LNCAP (cell line): ENCODE data around the gene ZNF581.

ENCODE experiments used
- CTCF ChIP-seq: fragments of 450-650 bp; IDR thresholded peaks from 2 replicates; pipeline ENCODE4 v1.5.1; 2017; ENCODE audit warnings: mild to moderate bottlenecking

The ZNF581 gene

DNA sequence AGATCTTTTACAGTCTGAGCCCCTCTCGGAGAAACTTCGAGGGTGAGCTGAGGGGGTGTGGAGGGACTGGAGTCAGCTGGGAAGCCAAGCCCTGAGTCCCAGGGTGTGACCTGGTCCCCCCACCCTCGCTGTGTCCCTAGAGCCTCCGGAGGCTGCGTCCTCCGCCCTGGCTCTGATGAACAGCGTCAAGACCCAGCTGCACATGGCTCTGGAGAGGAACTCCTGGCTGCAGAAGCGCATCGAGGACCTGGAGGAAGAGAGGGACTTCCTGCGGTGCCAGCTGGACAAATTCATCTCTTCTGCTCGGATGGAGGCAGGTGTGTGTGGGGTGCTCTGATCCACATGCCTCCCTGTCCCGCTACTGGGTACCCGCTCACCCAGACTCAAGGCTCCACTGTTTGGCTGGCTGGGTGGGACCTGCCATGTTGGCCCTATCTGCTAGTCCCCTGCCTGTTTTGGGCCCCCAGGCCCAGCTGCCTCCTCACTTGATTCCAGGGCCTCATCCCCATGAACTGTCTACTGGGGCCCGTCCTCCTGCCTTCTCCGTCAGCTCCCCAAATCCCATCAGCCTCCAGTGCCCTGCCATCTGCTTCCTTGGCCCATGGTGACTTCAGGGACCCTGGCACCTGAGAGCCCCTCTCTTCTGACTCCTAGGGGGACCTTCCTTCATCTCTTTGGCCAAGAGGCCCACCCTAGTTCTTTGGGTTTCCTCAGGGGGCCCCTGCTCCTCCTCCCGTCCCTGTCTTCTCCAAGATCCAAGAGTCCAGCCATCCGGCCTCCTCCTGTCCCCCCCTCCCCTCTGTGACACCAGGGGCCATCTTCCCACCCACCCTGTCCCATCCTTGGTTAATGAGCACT lies 6.0 kb downstream of the ZNF581 start:
- TF ChIP-seq CTCF = no peak

DNA sequence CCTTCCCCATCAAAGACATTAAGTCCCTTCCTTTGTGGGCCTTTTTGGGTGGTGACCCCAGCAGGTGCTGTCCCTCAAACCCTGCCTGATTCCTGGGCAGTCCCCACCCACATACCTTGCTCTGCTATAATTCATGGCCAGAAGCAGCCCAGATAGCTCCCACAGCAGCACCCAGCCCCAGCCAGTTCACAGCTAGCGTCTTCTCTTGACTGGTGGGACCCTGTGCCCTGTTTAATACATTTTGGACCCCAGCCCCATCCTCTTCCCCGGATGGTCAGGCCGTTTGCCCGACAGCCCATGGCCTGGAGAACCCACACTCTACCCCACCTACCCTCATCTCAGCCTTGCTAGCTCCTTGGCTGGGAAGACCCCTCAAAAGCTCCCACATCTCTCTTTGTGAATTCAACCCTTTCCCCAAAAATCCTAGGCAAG lies 6.7 kb downstream of the ZNF581 start:
- no peak for TF ChIP-seq CTCF

- no peak for TF ChIP-seq CTCF
These were observed 7.3 kb downstream of the ZNF581 start for GRCh38 chr19:55650602-55651230.

DNA sequence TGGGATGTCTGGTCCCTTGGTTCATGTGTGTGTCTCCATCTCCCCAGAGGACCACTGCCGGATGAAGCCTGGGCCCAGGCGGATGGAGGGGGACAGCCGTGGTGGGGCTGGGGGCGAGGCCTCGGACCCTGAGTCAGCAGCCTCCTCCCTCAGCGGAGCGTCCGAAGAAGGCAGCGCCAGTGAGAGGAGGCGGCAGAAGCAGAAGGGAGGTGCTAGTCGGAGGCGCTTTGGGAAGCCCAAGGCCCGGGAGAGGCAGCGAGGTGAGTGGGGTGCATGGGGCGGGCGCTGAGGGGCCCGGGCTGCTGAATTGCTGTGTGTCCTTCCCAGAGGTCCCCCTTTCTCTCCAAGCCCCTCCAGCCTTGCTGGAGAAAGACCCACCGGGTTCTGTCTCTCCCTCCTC lies 7.8 kb downstream of the ZNF581 start:
- no peak for TF ChIP-seq CTCF

DNA sequence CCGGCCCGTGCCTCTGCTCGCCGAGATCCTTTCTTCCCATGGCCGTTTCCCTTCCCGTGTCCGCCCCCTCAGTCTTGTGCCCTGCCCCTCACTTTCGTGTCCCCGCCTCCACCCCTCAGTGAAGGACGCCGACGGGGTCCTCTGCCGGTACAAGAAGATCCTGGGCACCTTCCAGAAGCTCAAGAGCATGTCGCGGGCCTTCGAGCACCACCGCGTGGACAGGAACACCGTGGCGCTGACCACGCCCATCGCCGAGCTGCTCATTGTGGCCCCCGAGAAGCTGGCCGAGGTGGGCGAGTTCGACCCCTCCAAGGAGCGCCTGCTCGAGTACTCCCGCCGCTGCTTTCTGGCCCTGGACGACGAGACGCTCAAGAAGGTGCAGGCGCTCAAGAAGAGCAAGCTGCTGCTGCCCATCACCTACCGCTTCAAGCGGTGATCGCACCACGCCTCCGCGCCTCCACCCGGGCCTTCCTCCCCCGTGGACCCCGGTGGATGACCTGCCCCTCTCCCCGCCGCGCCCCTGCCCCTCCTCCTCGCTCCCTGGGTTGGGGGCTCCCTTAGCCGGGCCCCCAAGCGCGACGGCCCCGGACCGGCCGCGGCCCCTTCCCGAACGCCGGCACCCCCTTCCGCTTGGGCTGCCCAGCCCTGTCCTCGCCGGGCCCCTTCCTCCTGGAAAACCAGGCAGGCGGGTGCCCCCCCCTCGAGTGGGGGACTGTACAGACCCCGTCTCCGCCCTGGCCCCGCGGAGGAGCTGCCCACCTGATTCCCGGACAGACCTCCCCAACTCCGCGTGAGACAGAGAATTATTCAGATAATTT lies 9.1 kb downstream of the ZNF581 start:
- no peak for TF ChIP-seq CTCF

DNA sequence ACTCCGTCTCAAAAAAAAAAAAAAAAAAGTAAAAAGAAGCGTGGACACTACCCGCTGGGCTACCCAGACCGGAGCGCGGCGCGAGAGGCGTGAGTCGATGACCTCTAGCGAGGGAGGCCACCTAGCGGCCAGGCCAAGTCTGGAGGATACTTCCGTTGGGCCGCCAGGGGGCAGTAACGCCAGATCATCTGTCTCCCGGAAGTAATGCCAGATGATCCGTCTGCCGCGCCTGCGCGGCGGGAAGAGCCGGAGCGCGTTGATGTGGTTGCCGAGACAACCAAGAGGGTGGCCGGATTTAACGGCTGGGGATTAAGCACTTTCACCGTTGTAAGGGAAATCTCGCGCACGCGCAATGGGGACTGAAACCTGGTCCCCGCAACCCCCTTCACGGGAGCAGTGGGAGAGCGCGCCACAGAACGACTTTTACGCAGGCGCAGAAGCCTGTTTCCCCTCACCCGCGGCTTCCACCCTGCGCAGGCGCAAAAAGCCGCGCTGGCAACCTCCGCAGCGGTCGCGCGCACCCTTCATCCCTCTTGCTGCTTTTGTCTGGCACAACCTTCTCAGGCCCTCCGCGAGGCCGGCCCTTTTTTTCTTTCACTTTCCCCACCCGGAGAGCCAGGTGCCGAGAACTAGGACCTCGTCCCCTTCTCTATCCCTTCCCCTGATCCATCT lies 10.3 kb downstream of the ZNF581 start:
- peak; percentile 94 for TF ChIP-seq CTCF

GRCh38 chr19:55654323-55654867 lies 10.9 kb downstream of the ZNF581 start:
- TF ChIP-seq CTCF = no peak
